ENCODE data around the gene ERC2.

The ERC2 gene

DNA sequence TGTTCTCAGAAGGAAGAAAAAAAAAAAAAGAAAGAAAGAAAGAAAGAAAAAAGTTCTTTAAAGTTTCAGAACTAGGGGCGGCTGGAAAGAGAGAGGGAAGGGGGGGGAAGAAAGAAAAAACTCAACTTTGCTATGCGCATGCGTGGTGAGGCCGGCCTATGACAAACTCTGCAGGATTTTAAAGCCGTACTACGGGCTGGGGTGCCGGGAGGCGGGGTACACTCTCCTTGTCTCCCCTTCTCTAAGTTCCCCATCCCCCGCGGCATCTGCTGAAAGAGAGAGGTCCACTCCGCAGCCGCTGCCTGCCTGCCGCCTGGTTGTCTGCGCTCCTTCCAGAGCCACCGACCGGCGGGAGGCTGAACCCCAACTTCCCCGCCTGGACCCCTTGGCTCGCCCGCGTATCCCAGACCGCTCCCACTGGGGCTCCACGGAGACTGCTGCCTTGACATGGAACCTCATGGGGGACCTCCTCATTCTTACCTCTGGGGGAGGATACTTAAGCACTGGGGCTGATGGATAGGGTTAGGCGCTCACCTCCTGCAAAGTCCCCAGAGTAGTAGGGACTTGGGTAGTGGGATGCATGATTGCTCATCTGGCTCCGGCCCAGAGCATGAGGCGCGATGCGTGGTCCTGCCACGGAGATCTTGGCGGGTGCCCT is 979.7 kb downstream of the ERC2 start:
- no peak for DNase-seq (ENCODE audit: low read depth)

DNA sequence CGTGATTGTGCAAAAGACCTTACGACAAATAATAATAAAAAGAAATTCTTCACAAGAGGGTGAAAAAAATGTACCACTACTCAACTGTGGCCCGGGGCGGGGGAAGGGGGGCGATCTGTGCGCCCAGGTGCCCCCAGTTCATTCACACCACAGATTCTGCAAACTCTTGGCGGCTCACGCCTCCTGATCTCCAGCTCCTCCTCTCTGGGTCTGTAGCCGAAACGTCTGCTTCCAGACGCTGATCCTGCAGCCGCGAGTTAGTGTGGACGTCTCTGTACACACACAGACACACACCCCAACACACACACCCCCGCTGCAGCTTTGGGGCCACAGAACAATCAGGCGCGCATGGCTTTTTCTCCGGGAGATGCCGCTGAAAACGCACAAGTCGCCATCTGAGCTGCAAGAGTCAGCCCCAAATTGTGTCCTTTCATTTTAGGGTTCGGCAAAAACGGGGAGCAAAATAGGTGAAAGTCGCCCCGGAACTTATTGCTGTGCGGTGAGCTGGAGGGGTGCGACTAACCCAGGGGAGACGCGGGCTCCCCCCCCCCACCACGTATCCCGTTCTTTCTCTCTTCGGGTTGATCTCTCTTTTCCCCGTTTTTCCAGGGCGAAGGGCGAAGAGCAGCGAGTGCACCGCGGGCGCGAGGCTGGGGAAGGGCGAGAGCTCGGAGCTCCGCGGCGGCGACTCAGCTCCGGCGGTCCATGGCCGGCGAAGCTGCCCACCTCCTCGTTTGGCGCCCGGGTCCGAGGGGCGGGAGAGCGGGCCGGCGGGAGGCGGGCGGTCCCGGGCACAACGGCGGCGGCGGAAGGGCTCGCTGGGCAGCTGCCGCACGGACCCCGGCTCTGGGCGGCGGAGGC is 980.7 kb downstream of the ERC2 start:
- no peak for DNase-seq (ENCODE audit: low read depth)

DNA sequence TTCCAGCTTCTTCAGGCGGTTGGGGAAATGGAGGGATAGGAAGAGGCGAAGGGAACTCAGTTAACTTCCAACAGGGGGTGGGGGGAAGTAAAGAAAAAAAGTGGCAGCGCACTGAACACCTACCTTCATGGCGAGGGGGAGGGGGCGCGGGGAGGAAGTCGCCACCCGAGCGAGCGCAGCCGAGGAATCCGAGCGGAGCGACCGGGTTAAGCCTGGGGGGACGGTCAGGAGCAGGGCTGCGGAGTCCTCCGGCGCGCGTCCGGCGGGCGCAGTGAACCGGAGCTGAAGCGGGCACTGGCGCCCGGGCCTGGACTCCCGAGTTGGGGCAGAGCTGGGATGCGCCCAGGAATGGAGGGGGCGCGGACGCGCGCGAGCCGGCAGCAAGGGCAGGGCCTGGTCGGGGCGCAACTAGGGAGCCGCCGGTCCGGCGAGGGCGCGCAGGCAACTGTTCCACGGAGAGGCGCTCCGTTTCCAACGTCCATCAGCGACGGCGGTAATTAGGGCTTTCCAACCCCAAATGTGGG is 981.3 kb downstream of the ERC2 start, which contains the start of gene WNT5A:
TSS of gene WNT5A (minus strand) at position 450 of the 524 bp plus-strand sequence. CDS start at position 129, 321 bp downstream.
- no peak for DNase-seq (ENCODE audit: low read depth)

DNA sequence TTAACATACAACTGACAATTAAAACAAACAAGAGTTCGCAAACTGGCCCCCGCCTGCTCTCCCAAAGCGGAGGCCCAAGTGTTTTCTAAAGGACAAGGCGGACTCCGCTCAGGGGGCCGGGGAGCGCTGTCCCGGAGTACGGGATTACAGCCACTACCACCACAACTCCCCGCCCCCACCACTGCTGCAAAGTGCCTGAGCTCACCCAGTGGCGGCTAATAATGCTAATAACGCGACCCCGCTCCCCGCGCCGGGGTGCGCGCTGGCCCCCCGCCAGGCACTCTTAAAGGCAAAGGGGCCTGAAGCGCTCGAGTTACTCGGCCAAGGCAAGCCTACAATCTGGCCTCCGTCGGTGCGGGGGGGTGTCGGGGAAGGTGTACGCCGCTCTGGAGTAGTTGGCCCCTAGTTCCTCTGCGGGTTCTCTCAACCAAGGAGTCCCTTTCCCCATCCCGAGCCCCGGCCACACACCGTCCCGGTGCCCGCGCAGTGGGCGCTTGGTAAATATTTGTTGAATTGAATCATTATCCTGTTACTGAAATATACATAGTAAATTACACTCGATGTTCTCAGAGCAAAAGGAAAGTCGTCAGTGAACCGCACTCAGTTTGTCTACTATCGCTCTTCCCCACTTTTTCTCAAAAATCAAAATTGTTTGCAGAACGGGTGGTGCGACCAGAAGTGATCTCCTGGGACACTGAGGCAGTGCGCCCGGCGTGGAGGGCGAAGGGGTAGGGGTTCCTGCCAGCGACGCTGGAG is 982.0 kb downstream of the ERC2 start:
- no peak for DNase-seq (ENCODE audit: low read depth)

GRCh38 chr3:55484801-55485791 is 983.2 kb downstream of the ERC2 start:
- DNase-seq (ENCODE audit: low read depth) = no peak

DNA sequence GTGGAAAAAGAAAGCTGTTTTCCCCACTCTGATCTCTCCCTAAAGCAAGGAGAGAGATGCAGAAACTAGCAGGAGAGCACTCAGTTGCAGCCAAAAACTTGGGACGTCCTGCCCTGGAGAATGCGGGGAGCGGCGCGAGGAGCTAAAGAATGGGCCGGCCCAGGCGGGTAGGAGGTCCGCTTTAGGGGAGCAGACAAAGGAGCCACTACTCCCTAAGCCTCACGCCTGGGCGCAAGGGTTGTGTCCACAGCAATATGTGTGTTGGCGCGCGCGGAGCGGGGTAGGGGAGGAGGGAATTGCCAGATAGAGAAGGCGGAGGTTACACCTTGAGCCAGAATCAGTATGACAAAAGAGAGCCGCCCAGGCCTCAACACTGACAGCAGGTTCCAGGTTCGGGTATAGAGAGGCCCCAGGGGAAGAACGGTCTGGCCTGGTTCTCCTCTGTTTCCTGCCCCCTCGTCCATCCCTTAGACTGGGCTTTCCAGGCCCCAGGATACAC is 984.0 kb downstream of the ERC2 start:
- no peak for DNase-seq (ENCODE audit: low read depth)

DNA sequence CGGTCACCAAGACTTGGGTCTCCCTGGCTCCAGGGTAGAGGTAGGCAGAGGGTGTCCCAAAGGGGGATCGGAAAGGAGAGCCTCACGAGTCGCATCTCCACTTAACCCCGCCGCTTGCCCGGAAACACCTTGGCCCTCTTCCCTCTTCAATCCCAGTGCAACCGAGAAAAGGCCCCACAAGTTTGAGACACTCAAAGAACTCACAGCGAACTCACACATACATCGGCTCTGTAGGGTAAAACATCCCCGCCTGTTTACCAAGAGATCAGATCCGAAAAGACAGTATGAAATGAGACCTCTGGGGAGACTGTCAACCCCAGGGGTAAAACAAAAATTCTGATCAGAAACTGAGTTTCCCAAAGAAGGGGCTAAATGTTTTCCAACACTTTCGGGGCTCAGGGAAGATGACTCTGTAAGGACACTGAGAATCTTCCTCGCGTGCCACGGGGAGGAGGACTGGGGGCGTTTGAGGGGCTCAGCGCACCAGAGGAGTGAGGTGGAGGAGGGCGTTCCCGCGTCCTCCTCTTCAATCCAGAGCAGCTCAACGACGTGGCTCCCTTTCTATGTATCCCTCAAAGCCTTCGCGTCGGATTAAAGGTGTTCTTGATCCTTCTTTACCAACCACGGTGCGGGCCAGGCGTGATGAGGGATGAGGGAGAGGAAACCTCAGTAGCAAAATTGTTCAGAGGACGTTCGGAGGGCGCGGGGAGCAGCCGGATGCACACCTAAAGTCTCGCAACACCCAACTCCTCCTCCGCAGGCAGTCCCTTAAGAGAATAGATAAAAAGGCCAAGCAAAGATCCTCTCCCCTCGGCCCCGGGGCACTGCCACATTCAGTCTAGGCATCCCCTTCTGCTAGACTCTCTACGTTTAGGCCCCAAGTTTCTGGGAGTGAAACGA is 984.8 kb downstream of the ERC2 start:
- no peak for DNase-seq (ENCODE audit: low read depth)

GRCh38 chr3:55482496-55483195 is 985.6 kb downstream of the ERC2 start:
- no peak for DNase-seq (ENCODE audit: low read depth)

GRCh38 chr3:55481744-55482495 is 986.3 kb downstream of the ERC2 start:
- no peak for DNase-seq (ENCODE audit: low read depth)

- no peak for DNase-seq (ENCODE audit: low read depth)
These were observed 987.1 kb downstream of the ERC2 start for GRCh38 chr3:55480911-55481743.

DNA sequence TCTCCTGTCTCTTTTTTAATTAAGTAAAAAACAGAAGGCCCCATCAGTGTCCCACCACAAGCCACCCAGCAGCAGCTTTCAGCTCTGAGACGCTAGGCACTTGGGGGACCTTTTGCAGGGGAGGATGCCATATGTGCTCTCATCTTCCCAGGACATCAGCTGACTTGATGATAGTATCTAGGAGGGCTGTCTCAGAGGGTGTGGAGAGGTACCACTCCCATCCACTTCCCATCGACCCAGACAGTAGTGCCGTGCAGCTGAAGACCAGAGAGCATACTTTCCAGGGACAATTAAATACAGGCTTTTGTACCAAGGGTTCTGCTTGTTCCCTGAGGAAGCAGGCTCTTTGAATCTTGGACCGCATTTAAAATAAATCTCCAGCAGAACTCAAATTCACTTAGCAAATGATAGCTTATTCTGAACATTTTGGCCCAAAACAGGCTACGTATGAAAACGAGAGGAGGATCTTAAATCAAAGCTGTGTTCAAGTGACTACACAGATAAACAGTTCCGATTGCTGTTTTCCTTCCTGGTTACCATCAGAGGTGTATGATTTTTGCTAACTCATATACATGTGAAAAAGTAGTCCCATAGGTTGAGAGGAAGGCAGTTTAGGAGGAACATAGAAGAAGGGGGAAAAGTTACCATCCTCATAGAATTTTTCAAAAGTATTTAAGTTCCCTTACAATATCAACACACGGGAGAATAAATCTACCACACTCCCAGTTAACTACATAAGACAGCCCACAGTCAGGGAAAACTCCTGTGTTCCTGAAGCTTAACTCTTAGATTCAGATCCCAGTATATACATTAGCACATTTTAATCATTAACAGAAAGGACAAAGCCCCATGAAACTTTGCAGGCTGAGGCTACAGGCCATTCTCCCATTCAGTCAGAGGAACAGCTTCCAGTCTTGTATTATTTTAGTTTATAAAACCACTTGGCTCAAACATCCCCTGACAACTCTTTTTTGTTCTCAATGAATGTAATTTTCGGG is 990.7 kb downstream of the ERC2 start:
- DNase-seq (ENCODE audit: low read depth) = no peak

DNA sequence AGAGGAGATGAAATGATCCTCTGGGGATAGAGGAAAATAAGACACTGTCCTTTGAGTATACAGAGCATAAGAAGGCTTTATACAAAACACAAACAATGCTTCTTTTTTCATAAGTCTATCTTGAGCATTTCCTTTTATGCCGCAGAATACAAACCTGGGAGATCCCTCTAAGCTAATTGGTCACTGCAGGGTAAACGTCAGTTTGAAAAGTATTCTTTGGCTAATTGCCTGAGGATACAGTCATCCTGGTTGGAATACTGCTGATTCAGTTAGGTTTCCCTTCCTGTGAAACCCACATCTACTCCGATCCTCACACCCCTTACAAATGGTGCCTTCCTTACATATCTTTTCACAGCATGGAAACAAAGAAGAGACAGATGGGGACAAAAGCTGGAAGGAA is 991.8 kb downstream of the ERC2 start:
- no peak for DNase-seq (ENCODE audit: low read depth)

GRCh38 chr3:55474213-55474632 is 994.0 kb downstream of the ERC2 start:
- DNase-seq (ENCODE audit: low read depth) = no peak

- no peak for DNase-seq (ENCODE audit: low read depth)
These were observed 994.5 kb downstream of the ERC2 start for GRCh38 chr3:55473788-55474187.

- no peak for DNase-seq (ENCODE audit: low read depth)
These were observed 996.6 kb downstream of the ERC2 start for GRCh38 chr3:55471522-55472280.

DNA sequence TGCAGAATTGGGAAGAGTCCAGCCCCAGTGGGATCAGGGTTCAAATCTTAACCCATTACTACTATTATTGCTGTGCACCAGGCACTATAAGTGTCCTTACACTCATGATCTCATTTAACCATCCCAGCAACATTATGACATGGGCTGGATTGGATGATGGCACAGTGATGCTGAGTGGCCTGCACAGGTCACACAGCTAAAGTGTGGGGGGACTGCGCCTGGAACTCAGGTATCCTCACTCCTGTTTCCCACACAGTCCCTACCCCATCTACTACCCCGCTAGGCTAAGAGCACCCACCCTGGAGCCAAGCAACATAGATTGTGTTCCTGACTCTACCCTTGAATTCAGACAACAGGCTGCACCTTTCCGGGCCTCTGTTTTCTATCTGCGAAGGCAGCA is 997.2 kb downstream of the ERC2 start:
- DNase-seq (ENCODE audit: low read depth) = no peak
